Colonic mucosa (tissue), 4 donors: ENCODE data around the gene TMEM116. TPM values are rescaled to one million over a fixed set of nuclear protein-coding genes. Genes with fewer than 3 reads are reported as not detected.

Experiments used
- DNase-seq: peaks from one replicate; pipeline ENCODE4 v3.0.0-alpha.2; 2020
- H3K27ac ChIP-seq: fragments of 200-600 bp; one replicate; pipeline ENCODE4 v1.8.0; 2021
- H3K27me3 ChIP-seq: fragments of 200-600 bp; one replicate; pipeline ENCODE4 v1.8.0; 2021
- H3K36me3 ChIP-seq: fragments of 200-600 bp; one replicate; pipeline ENCODE4 v1.8.0; 2021
- H3K4me1 ChIP-seq: fragments of 200-600 bp; one replicate; pipeline ENCODE4 v1.8.0; 2021; ENCODE audit warnings: mild to moderate bottlenecking
- H3K4me3 ChIP-seq: fragments of 200-600 bp; one replicate; pipeline ENCODE4 v1.8.0; 2021
- H3K9ac ChIP-seq, 2 donors: one replicate each; pipeline ENCODE4 v1.7.0; 2013; ENCODE audit warnings: control low read depth in 2 of 2, low read depth in 2 of 2, low read length in 2 of 2
- H3K9me3 ChIP-seq: fragments of 200-600 bp; one replicate; pipeline ENCODE4 v1.8.0; 2021
- intact Hi-C: fragments of 100-400 bp; cut with DNase I; formaldehyde crosslinking; loops from one replicate; pipeline ENCODE4 v1.14.1; 2022
- total RNA-seq, 2 donors: library from RNA; stranded (reverse); fragmentation: NEBNext Ultra II Directional in 1 of 2; extraction: Animal tissue kit (Norgen Biotek cat#: 25700) in 1 of 2; gene quantifications; one replicate each; pipeline ENCODE4 v1.2.1, GENCODE V29; 2021
- TF ChIP-seq, protein P1 (sequence below): fragments of 200-600 bp; IDR thresholded peaks from one replicate; pipeline ENCODE4 v1.8.0; 2022; ENCODE audit warnings: antibody characterized with exemption, mild to moderate bottlenecking
- donor health status: healthy.
- donor health status: DM: no; HTN: no; CAD: no.
- donor health status: DM: no; HTN: no; CAD: no.

Gene TMEM116
- total RNA-seq, 2 donors from 2014 or later, result 5.2 to 8.5 TPM

- H3K9ac ChIP-seq, result no peak overlapping the region
- TF ChIP-seq, protein P1, sequence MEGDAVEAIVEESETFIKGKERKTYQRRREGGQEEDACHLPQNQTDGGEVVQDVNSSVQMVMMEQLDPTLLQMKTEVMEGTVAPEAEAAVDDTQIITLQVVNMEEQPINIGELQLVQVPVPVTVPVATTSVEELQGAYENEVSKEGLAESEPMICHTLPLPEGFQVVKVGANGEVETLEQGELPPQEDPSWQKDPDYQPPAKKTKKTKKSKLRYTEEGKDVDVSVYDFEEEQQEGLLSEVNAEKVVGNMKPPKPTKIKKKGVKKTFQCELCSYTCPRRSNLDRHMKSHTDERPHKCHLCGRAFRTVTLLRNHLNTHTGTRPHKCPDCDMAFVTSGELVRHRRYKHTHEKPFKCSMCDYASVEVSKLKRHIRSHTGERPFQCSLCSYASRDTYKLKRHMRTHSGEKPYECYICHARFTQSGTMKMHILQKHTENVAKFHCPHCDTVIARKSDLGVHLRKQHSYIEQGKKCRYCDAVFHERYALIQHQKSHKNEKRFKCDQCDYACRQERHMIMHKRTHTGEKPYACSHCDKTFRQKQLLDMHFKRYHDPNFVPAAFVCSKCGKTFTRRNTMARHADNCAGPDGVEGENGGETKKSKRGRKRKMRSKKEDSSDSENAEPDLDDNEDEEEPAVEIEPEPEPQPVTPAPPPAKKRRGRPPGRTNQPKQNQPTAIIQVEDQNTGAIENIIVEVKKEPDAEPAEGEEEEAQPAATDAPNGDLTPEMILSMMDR, result no peak
- no peaks in the 10 kb centered on the region for H3K9me3 ChIP-seq
- intact Hi-C loops, result no loop called here
- no peaks in the 10 kb centered on the region for H3K4me1 ChIP-seq
- no peak for DNase-seq
- H3K4me3 ChIP-seq, result no peak overlapping the region
- H3K36me3 ChIP-seq, result peaks cover 20% of the 10 kb centered on the region
- H3K27me3 ChIP-seq, result no peaks in the 10 kb centered on the region
- no peak overlapping the region for H3K27ac ChIP-seq
Observed at GRCh38 chr12:112022241-112023016, 9.5 kb upstream of the TMEM116 start.

DNA sequence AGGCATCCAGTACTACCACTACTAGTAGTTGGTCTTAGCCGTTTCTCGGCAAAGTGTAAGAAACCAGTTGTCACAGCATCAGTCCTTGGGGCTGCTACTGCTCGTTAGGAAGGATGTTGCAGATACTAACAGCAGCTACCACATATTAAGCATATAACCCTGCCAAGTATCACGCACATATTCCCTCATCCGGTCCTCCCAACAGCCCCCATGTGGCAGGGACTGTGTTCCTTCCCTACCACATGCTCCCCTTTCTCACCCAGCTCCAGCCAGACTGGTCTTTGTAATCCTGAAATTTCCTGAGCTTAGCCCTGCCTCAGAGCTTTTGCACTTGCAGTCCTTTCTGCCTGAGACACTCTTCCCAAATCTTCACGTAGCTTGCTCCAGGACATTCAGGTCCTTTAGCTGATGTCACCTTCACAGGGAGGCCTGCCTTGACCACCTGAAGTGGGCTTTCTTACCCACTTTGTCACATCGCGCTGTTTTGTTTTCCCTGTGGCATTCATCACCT lies 8.0 kb upstream of the TMEM116 start:
- peaks cover 20% of the 10 kb centered on the region for H3K36me3 ChIP-seq
- no peaks in the 10 kb centered on the region for H3K4me1 ChIP-seq
- TF ChIP-seq, protein P1, result no peak
- intact Hi-C loops, result no loop called here
- H3K27ac ChIP-seq, result no peak overlapping the region
- H3K4me3 ChIP-seq, result no peak overlapping the region
- no peaks in the 10 kb centered on the region for H3K9me3 ChIP-seq
- no peak for DNase-seq
- no peak overlapping the region for H3K9ac ChIP-seq
- no peaks in the 10 kb centered on the region for H3K27me3 ChIP-seq

DNA sequence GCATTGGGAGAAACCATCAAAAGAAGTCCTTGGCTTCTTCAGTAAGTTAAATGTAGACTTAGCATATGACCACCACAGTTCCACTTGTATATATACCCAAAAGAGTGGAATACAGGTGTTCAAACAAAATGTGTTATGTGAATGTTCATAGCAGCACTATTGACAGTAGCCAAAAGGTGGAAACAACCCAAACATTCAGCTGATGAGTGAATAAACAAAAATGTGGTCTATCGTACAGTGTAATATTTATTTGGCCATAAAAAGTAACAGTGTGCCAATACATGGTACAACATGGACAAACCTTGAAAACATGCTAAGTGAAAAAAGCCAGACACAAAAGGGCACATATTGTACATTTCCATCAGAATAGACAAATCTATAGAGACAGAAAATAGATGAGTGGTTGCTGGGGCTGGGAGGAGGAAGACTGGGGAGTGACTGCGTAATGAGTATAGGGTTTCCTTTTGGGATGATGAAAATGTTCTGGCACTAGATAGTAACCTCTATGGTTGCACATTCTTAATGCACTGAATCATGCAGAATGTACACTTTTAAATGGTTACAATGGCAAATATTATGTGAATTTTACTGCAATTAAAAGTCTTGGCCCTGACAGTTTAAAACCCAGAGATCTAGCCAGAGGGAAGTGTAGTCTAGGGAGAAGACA lies 5.7 kb upstream of the TMEM116 start:
- TF ChIP-seq, protein P1, result no peak
- Histone ChIP-seq H3K9me3 (no peaks in the 10 kb centered on the region), H3K36me3 (peaks cover 20% of the 10 kb centered on the region), H3K27me3 (no peaks in the 10 kb centered on the region), H3K4me3 (no peak overlapping the region), H3K4me1 (peaks cover 8% of the 10 kb centered on the region), H3K9ac (no peak overlapping the region), H3K27ac (no peak overlapping the region)
- intact Hi-C loops, result loop anchor here (5.0 kb wide), 1 partner anchor 71 kb away; no protein-coding TSS in a partner anchor
- DNase-seq, result no peak

- H3K4me1 ChIP-seq, result peaks cover 8% of the 10 kb centered on the region
- H3K27ac ChIP-seq, result no peak overlapping the region
- peaks cover 16% of the 10 kb centered on the region for H3K36me3 ChIP-seq
- H3K9me3 ChIP-seq, result no peaks in the 10 kb centered on the region
- no peaks in the 10 kb centered on the region for H3K27me3 ChIP-seq
- TF ChIP-seq, protein P1, result no peak
- no peak overlapping the region for H3K4me3 ChIP-seq
- intact Hi-C loops, result loop anchor here (5.0 kb wide), 1 partner anchor 70 kb away; no protein-coding TSS in a partner anchor
- H3K9ac ChIP-seq, result no peak overlapping the region
- no peak for DNase-seq
Observed at GRCh38 chr12:112017041-112017440, 4.1 kb upstream of the TMEM116 start.

DNA sequence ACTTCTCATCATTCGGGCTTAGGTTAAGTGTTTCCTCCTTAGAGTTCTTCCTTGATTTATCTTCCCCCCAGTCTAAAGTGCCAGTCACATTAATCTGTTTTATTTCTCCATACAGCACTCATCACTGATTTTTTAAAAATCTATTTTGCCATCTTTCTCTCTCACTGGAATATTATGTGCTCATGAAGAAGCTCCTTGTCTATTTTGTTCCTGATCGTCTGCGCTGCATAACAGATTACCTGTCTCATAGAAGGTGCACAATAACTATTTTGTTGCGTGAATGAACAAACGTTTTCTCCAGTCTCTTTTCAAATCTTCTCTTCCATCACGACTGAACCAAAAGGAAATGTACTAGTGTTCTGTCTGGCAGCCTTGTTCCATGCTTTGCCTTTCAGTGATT lies 3.0 kb upstream of the TMEM116 start:
- no peak overlapping the region for H3K27ac ChIP-seq
- H3K9me3 ChIP-seq, result no peaks in the 10 kb centered on the region
- peaks cover 8% of the 10 kb centered on the region for H3K4me1 ChIP-seq
- DNase-seq, result no peak
- peaks cover 14% of the 10 kb centered on the region for H3K36me3 ChIP-seq
- intact Hi-C loops, result loop anchor here (5.0 kb wide), 1 partner anchor 69 kb away; no protein-coding TSS in a partner anchor
- H3K9ac ChIP-seq, result no peak overlapping the region
- no peak overlapping the region for H3K4me3 ChIP-seq
- TF ChIP-seq, protein P1, result no peak
- no peaks in the 10 kb centered on the region for H3K27me3 ChIP-seq
